ENCODE data around the gene CENPH. TPM values are rescaled to one million over a fixed set of nuclear protein-coding genes. Genes with fewer than 3 reads are reported as not detected.

The CENPH gene
- total RNA-seq, 1 experiment from 2014 or later = 45.7 TPM

GRCh38 chr5:69166686-69167492, 22.5 kb upstream of the CENPH start, which contains the start of gene CCNB1:
CCNB1 (plus strand) TSS chr5:69167150; CDS start chr5:69167263, 113 bp downstream.
- no peaks in the 10 kb centered on the region for H3K27me3 ChIP-seq (ENCODE audit: insufficient read depth, low read depth)
- DNase-seq = peak; percentile 94 to 98
- H3K9me3 ChIP-seq (ENCODE audit: insufficient read depth, low read depth) = no peaks in the 10 kb centered on the region
- peaks cover 31% of the 10 kb centered on the region; the same call in 1 of the 2 replicates for H3F3A ChIP-seq (ENCODE audit: insufficient read depth, low read depth)
- peak within 1 kb of the TSS; percentile 92 for H3K4me3 ChIP-seq
- no peak for TF ChIP-seq CTCF (conservative IDR thresholded peaks at IDR 0.05)
- no peak for TF ChIP-seq EZH2 (IDR thresholded peaks at IDR 0.05; ENCODE audit: low read depth)
- ChIA-PET POLR2A (ENCODE audit: unreplicated experiment) (interaction anchor here (0.9 kb wide), 1 partner anchor 68 kb away, joined by 40 read pairs; the partner anchor contains the start of gene CDK7), CTCF (no interaction called here)
- H3K79me2 ChIP-seq (ENCODE audit: low read depth) = peaks cover 48% of the 10 kb centered on the region
- H3K9me2 ChIP-seq (ENCODE audit: insufficient read depth) = no peaks in the 10 kb centered on the region
- H3K4me2 ChIP-seq = peak within 1 kb of the TSS; percentile 96
- peak within 1 kb of the TSS; percentile 53 for H3K27ac ChIP-seq
- H3K4me1 ChIP-seq (replicated peaks; ENCODE audit: insufficient read depth) = peaks cover 27% of the 10 kb centered on the region
- BruUV-seq (replicated peaks) = no TSS peak
- intact Hi-C loops (cut with micrococcal nuclease; ENCODE audit: unreplicated experiment) = no loop called here
- H3K36me3 ChIP-seq (ENCODE audit: low read depth) = peaks cover 28% of the 10 kb centered on the region
- 0 out of 2 replicates have a peak, but pooled peaks cover 7% of the 10 kb centered on the region for H4K20me1 ChIP-seq (ENCODE audit: insufficient read depth)
- peak within 1 kb of the TSS; percentile 97 for H2AFZ ChIP-seq

GRCh38 chr5:69167493-69167855, 21.9 kb upstream of the CENPH start:
- no peaks in the 10 kb centered on the region for H3K27me3 ChIP-seq (ENCODE audit: insufficient read depth, low read depth)
- no peaks in the 10 kb centered on the region for H3K9me2 ChIP-seq (ENCODE audit: insufficient read depth)
- peak overlapping the region; percentile 92 for H3K4me3 ChIP-seq
- H3K4me2 ChIP-seq = peak overlapping the region; percentile 96
- 0 out of 2 replicates have a peak, but pooled peaks cover 7% of the 10 kb centered on the region for H4K20me1 ChIP-seq (ENCODE audit: insufficient read depth)
- H3K9me3 ChIP-seq (ENCODE audit: insufficient read depth, low read depth) = no peaks in the 10 kb centered on the region
- POLR2A ChIA-PET (ENCODE audit: unreplicated experiment) = no interaction called here
- H3K27ac ChIP-seq = peak overlapping the region; percentile 53
- peaks cover 53% of the 10 kb centered on the region for H3K79me2 ChIP-seq (ENCODE audit: low read depth)
- peaks cover 36% of the 10 kb centered on the region; the same call in 1 of the 2 replicates for H3F3A ChIP-seq (ENCODE audit: insufficient read depth, low read depth)
- peaks cover 29% of the 10 kb centered on the region for H3K36me3 ChIP-seq (ENCODE audit: low read depth)
- H2AFZ ChIP-seq = peak overlapping the region; percentile 97
- DNase-seq = no peak
- TF ChIP-seq EZH2 (IDR thresholded peaks at IDR 0.05; ENCODE audit: low read depth) (no peak), CTCF (conservative IDR thresholded peaks at IDR 0.05) (no peak)
- BruUV-seq (replicated peaks) = no TSS peak
- intact Hi-C loops (cut with micrococcal nuclease; ENCODE audit: unreplicated experiment) = no loop called here
- H3K4me1 ChIP-seq (replicated peaks; ENCODE audit: insufficient read depth) = peaks cover 27% of the 10 kb centered on the region
- CTCF ChIA-PET = no interaction called here

- Histone ChIP-seq H3K36me3 (ENCODE audit: low read depth) (peaks cover 31% of the 10 kb centered on the region), H3F3A (ENCODE audit: insufficient read depth, low read depth) (peaks cover 39% of the 10 kb centered on the region; the same call in 1 of the 2 replicates), H3K4me2 (peak overlapping the region; percentile 96), H3K27me3 (ENCODE audit: insufficient read depth, low read depth) (no peaks in the 10 kb centered on the region), H3K79me2 (ENCODE audit: low read depth) (peaks cover 55% of the 10 kb centered on the region), H2AFZ (peak overlapping the region; percentile 97), H3K27ac (peak overlapping the region; percentile 53; the same call in 1 of the 2 replicates), H3K4me3 (peak overlapping the region; percentile 92), H3K9me2 (ENCODE audit: insufficient read depth) (no peaks in the 10 kb centered on the region), H3K9me3 (ENCODE audit: insufficient read depth, low read depth) (no peaks in the 10 kb centered on the region), H4K20me1 (ENCODE audit: insufficient read depth) (0 out of 2 replicates have a peak, but pooled peaks cover 7% of the 10 kb centered on the region), H3K4me1 (replicated peaks; ENCODE audit: insufficient read depth) (peaks cover 27% of the 10 kb centered on the region)
- intact Hi-C loops (cut with micrococcal nuclease; ENCODE audit: unreplicated experiment) = no loop called here
- ChIA-PET CTCF (interaction anchor here (0.8 kb wide), 1 partner anchor 166 kb away, joined by 3 read pairs; no protein-coding TSS in a partner anchor), POLR2A (ENCODE audit: unreplicated experiment) (no interaction called here)
- TSS peak; percentile 42 for BruUV-seq (replicated peaks)
- no peak for DNase-seq
- TF ChIP-seq CTCF (conservative IDR thresholded peaks at IDR 0.05) = no peak
- TF ChIP-seq EZH2 (IDR thresholded peaks at IDR 0.05; ENCODE audit: low read depth) = no peak
Observed at GRCh38 chr5:69167929-69168328, 21.5 kb upstream of the CENPH start.

Measured in PC-9 (cell line).